Right lobe of liver (tissue), 4 donors: Measurements from ENCODE around the gene ESPNL.

Experiments used
- POLR2A ChIP-seq: fragments of 450-650 bp; IDR thresholded peaks from one replicate; pipeline ENCODE4 v1.6.1; 2017; ENCODE audit warnings: antibody characterized with exemption, mild to moderate bottlenecking
- TF ChIP-seq, protein P1 (sequence below), 4 donors: fragments of 200-600 bp in 3 of 4; fragments of 450-650 bp in 1 of 4; IDR thresholded peaks; one replicate each; pipeline versions ENCODE4 v1.5.1 to v1.8.0; 2016 to 2022; ENCODE audit warnings: antibody characterized with exemption in 4 of 4, mild to moderate bottlenecking in 2 of 4
- donor health status: DM: no; HTN: no; CAD: no.
- donor health status: DM: no; HTN: no; CAD: no.
- donor health status: DM: no; HTN: yes; CAD: no.

DNA sequence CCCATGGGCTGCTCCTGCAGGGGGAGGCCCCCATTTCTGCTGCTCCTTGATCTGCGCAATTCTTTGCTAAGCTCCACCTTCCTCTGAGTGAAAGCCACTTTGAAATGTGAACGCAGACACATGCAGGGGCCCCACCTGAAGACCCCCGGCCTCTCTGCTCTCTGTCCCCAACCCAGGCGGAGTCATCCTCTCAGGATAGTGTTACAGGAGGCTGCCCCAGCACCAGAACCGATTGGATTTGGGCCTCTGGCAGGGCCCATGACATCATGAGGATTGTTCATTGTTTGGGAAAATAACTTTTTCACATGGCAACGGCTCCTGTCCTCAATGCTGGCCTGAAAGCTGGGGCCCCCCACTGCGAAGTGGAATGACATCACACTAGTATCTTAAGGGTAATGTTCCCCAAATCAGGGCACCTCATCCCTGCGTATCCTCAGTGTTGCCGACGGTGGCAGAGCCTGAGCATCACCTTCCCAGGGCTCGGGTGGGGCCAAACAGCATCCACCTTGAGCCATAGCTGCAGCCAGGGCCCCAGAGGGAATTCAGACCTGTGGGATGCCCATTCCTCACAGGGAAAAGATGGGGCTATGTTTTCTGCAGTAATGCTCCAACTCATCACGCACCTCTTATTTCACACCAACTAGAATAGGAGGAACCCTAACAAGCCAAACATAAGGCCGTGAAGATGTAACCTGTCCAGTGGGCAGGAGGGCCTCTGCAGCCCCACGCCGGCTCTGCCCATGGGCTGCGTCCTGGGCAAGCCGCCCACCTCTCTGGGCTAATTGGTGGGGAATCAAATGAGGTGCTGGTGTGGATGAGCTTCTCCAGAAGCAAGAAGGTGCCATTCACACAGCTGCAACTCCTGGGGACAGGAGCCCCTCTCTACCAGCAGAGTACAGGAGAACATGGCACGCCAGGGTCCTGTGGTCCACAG, 55.9 kb downstream of the ESPNL start:
- TF ChIP-seq, protein P1, sequence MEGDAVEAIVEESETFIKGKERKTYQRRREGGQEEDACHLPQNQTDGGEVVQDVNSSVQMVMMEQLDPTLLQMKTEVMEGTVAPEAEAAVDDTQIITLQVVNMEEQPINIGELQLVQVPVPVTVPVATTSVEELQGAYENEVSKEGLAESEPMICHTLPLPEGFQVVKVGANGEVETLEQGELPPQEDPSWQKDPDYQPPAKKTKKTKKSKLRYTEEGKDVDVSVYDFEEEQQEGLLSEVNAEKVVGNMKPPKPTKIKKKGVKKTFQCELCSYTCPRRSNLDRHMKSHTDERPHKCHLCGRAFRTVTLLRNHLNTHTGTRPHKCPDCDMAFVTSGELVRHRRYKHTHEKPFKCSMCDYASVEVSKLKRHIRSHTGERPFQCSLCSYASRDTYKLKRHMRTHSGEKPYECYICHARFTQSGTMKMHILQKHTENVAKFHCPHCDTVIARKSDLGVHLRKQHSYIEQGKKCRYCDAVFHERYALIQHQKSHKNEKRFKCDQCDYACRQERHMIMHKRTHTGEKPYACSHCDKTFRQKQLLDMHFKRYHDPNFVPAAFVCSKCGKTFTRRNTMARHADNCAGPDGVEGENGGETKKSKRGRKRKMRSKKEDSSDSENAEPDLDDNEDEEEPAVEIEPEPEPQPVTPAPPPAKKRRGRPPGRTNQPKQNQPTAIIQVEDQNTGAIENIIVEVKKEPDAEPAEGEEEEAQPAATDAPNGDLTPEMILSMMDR (IDR thresholded peaks at IDR 0.05), result no peak
- TF ChIP-seq POLR2A, result no peak
